OCI-LY3 (cell line): ENCODE data around the gene MAGI2.

Experiments used
- H2AFZ ChIP-seq: fragments of 200-600, 300-600 bp; shearing (Covaris generic); 2 replicates; pipeline ENCODE4 v1.6.0; 2014; ENCODE audit warnings: antibody characterized with exemption, low read depth, low read length
- H3K27ac ChIP-seq: fragments of 200-600, 300-600 bp; sonication (generic); 2 replicates; pipeline ENCODE4 v1.5.1; 2014; ENCODE audit warnings: mild to moderate bottlenecking, low read length, moderate library complexity, mixed read lengths
- H3K27me3 ChIP-seq: fragments of 200-600, 300-600 bp; sonication (generic); 2 replicates; pipeline ENCODE4 v1.6.1; 2014; ENCODE audit warnings: low read depth, low read length, mixed read lengths
- H3K36me3 ChIP-seq: fragments of 200-600, 300-600 bp; sonication (generic); replicated peaks from 2 replicates; pipeline ENCODE3; 2014; ENCODE audit warnings: low read depth, low read length, mixed read lengths
- H3K4me1 ChIP-seq: fragments of 300-600, 200-600 bp; sonication (generic); 2 replicates; pipeline ENCODE4 v1.6.1; 2014; ENCODE audit warnings: low read length, mixed read lengths
- H3K4me2 ChIP-seq: fragments of 200-600, 300-600 bp; sonication (generic); 2 replicates; pipeline ENCODE4 v1.6.1; 2014; ENCODE audit warnings: low read length, mixed read lengths
- H3K4me3 ChIP-seq: fragments of 300-600, 200-600 bp; sonication (generic); 2 replicates; pipeline ENCODE4 v1.5.1; 2014; ENCODE audit warnings: antibody characterized with exemption, mild to moderate bottlenecking, low read length, moderate library complexity
- H3K79me2 ChIP-seq: fragments of 300-600, 200-600 bp; shearing (Covaris generic); 2 replicates; pipeline ENCODE4 v1.6.1; 2014; ENCODE audit warnings: mild to moderate bottlenecking, low read length, mixed read lengths
- H3K9ac ChIP-seq: fragments of 300-600, 200-600 bp; shearing (Covaris generic); 2 replicates; pipeline ENCODE4 v1.6.0; 2014; ENCODE audit warnings: mild to moderate bottlenecking, low read length, moderate library complexity
- H3K9me3 ChIP-seq: fragments of 200-600, 300-600 bp; shearing (Covaris generic); 2 replicates; pipeline ENCODE4 v1.6.1; 2014; ENCODE audit warnings: low read length, mixed read lengths; ENCODE audit not compliant: insufficient read depth
- H4K20me1 ChIP-seq: fragments of 200-600, 300-600 bp; sonication (generic); 2 replicates; pipeline ENCODE4 v1.6.1; 2016; ENCODE audit warnings: low read length, mixed read lengths; ENCODE audit not compliant: insufficient read depth
- EZH2phosphoT487 ChIP-seq: fragments of 200-600 bp; shearing (Covaris generic); IDR thresholded peaks from 2 replicates; pipeline ENCODE4 v1.6.1; 2018; ENCODE audit warnings: antibody characterized with exemption, mixed run types, low read depth
- TF ChIP-seq, protein P1 (sequence below): fragments of 200-600, 300-600 bp; sonication (generic); IDR thresholded peaks from 2 replicates; pipeline ENCODE4 v1.5.1; 2014; ENCODE audit warnings: antibody characterized with exemption, low read length, low read depth

MAGI2 gene

GRCh38 chr7:78523930-78524329, 929.5 kb downstream of the MAGI2 start:
- Histone ChIP-seq H3K79me2 (no peaks in the 10 kb centered on the region), H3K4me2 (no peak overlapping the region), H3K9ac (no peak overlapping the region), H3K36me3 (no peaks in the 10 kb centered on the region), H3K27me3 (no peaks in the 10 kb centered on the region), H3K4me3 (no peak overlapping the region), H3K9me3 (no peaks in the 10 kb centered on the region), H4K20me1 (no peaks in the 10 kb centered on the region), H2AFZ (no peak overlapping the region), H3K4me1 (no peaks in the 10 kb centered on the region), H3K27ac (no peak overlapping the region)
- TF ChIP-seq, protein P1, sequence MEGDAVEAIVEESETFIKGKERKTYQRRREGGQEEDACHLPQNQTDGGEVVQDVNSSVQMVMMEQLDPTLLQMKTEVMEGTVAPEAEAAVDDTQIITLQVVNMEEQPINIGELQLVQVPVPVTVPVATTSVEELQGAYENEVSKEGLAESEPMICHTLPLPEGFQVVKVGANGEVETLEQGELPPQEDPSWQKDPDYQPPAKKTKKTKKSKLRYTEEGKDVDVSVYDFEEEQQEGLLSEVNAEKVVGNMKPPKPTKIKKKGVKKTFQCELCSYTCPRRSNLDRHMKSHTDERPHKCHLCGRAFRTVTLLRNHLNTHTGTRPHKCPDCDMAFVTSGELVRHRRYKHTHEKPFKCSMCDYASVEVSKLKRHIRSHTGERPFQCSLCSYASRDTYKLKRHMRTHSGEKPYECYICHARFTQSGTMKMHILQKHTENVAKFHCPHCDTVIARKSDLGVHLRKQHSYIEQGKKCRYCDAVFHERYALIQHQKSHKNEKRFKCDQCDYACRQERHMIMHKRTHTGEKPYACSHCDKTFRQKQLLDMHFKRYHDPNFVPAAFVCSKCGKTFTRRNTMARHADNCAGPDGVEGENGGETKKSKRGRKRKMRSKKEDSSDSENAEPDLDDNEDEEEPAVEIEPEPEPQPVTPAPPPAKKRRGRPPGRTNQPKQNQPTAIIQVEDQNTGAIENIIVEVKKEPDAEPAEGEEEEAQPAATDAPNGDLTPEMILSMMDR = no peak
- TF ChIP-seq EZH2phosphoT487 = no peak

DNA sequence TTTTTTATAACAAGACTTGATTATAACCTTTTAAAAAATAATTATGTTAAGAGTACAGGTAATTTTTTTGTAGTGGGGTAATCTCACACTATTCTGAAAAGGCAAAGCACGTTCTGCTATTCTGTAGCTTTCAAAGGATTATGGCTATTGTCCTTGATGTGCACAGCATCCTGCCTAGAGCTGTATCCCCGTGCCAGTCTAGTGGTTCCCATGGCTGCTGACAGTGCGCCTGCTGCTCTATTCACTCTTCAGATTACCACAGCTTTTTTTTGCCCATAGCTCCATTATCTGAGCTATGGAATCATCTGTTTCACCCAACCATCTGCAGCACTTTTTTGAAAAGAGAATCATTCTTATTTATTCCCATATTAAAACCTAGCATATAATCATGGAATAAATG, 931.5 kb downstream of the MAGI2 start:
- H3K4me3 ChIP-seq = no peak overlapping the region
- no peaks in the 10 kb centered on the region for H3K27me3 ChIP-seq
- H3K79me2 ChIP-seq = no peaks in the 10 kb centered on the region
- TF ChIP-seq, protein P1 = no peak
- TF ChIP-seq EZH2phosphoT487 = no peak
- H3K27ac ChIP-seq = no peak overlapping the region
- no peak overlapping the region for H2AFZ ChIP-seq
- no peak overlapping the region for H3K9ac ChIP-seq
- H4K20me1 ChIP-seq = no peaks in the 10 kb centered on the region
- no peaks in the 10 kb centered on the region for H3K9me3 ChIP-seq
- no peak overlapping the region for H3K4me2 ChIP-seq
- no peaks in the 10 kb centered on the region for H3K4me1 ChIP-seq
- H3K36me3 ChIP-seq = no peaks in the 10 kb centered on the region

DNA sequence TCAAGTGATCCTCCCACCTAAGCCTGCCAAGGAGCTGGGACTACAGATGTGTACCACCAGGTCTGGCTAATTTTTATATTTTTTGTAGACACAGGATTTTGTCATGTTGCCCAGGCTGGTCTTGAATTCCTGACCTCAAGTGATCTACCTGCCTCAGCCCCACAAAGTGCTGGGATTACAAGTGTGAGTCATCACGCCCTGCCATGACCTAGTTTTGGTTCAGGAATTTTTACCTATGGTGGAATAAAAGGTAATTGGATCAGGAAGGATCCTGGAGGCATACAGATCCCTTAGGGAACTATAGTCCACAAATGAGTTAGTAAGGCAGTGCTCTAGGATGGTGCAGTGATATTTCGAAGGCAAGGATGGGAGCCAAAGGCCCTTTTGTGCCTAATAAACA, 937.0 kb downstream of the MAGI2 start:
- Histone ChIP-seq H4K20me1 (no peaks in the 10 kb centered on the region), H3K27me3 (no peaks in the 10 kb centered on the region), H2AFZ (no peak overlapping the region), H3K9ac (no peak overlapping the region), H3K27ac (no peak overlapping the region), H3K4me2 (no peak overlapping the region), H3K9me3 (no peaks in the 10 kb centered on the region), H3K79me2 (no peaks in the 10 kb centered on the region), H3K4me3 (no peak overlapping the region), H3K36me3 (no peaks in the 10 kb centered on the region), H3K4me1 (no peaks in the 10 kb centered on the region)
- TF ChIP-seq, protein P1 = no peak
- no peak for TF ChIP-seq EZH2phosphoT487

DNA sequence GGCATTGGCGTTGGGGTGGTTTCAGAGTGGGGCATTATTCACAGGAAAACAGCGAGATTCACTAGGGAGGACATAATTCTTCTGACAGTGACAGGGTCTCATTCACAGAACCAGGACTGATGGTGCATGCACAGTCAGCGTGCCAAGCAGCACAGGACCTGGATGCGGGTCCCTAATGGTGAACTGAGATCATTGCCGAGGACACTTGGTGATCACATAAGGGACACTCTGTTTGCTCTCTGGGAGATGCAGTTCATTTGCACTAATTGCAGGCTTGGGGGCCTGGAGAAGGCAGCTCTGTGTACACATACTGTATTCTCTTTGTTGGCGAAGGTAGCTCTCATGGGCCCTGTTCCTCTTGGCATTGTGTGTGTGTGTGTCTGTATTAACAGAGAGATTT, 938.8 kb downstream of the MAGI2 start:
- H3K36me3 ChIP-seq = no peaks in the 10 kb centered on the region
- no peaks in the 10 kb centered on the region for H3K79me2 ChIP-seq
- no peak overlapping the region for H3K4me2 ChIP-seq
- H3K9me3 ChIP-seq = no peaks in the 10 kb centered on the region
- H3K9ac ChIP-seq = no peak overlapping the region
- TF ChIP-seq, protein P1 = no peak
- no peak for TF ChIP-seq EZH2phosphoT487
- no peaks in the 10 kb centered on the region for H3K27me3 ChIP-seq
- no peaks in the 10 kb centered on the region for H4K20me1 ChIP-seq
- no peak overlapping the region for H3K27ac ChIP-seq
- no peak overlapping the region for H2AFZ ChIP-seq
- H3K4me3 ChIP-seq = no peak overlapping the region
- no peaks in the 10 kb centered on the region for H3K4me1 ChIP-seq
